Keratinocyte (primary cell): ENCODE data around the gene CSH1.

ENCODE experiments used
- CTCF ChIP-seq, 3 experiments: IDR thresholded peaks in 1 of 3; conservative IDR thresholded peaks in 1 of 3; optimal IDR thresholded peaks in 1 of 3; 2 replicates in 2 of 3; 3 replicates in 1 of 3; pipeline versions ENCODE3 to v1.5.1; 2011; ENCODE audit warnings: low read length in 3 of 3, mild to moderate bottlenecking in 3 of 3, moderate library complexity in 2 of 3, control low read depth in 1 of 3, inconsistent platforms in 1 of 3; ENCODE audit not compliant: insufficient read depth in 2 of 3; ENCODE audit errors: extremely low read depth in 1 of 3
- EZH2 ChIP-seq: IDR thresholded peaks from one replicate; pipeline ENCODE4 v1.6.1; 2012; ENCODE audit warnings: inconsistent platforms, mild to moderate bottlenecking, low read length, moderate library complexity

GRCh38 chr17:63941751-63942150 is 45.4 kb upstream of the CSH1 start:
- no peak for TF ChIP-seq CTCF (optimal IDR thresholded peaks at IDR 0.05 in 1 of 3, IDR thresholded peaks at IDR 0.05 in 1 of 3, conservative IDR thresholded peaks at IDR 0.05 in 1 of 3; ENCODE audit: extremely low read depth in 1 of 3, insufficient read depth in 2 of 3, low read length in 3 of 3)
- no peak for TF ChIP-seq EZH2
